Measurements from ENCODE around the gene STK39. TPM values are rescaled to one million over a fixed set of nuclear protein-coding genes. Genes with fewer than 3 reads are reported as not detected.

The STK39 gene
- total RNA-seq, 1 experiment from 2014 or later: 22.1 TPM

DNA sequence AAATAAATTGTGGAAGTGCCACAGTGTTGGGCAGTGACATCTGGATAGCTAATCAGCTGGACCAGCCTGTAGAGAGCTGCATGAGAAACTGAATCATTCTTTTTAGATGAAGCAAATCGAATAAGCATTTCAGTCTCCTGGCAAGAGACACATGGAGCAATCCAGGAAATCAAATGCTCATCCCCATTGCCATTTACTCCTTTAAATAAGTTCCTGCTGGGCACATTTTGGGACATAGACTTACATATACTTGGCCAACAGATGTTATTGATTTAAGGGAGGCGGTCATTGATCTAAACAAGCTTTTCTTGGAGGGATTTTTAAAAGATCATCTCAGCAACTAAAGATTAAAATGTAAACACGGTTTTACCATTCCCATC, 307.1 kb downstream of the STK39 start:
- peaks cover 13 to 20% of the 10 kb centered on the region in 2 experiments for H3K4me1 Mint-ChIP-seq
- Histone ChIP-seq H3K79me2 (ENCODE audit: insufficient read depth, low read length) (no peaks in the 10 kb centered on the region), H3K4ac (ENCODE audit: low read depth, low read length) (no peak overlapping the region), H3K23ac (ENCODE audit: insufficient read length, low read depth, low read length) (no peak overlapping the region), H3K79me1 (ENCODE audit: insufficient read depth, low read depth, low read length, poor library complexity, severe bottlenecking) (no peaks in the 10 kb centered on the region), H3K27ac (ENCODE audit: insufficient read length, low read depth, low read length) (no peak overlapping the region), H2AFZ (ENCODE audit: low read length) (no peak overlapping the region), H4K91ac (ENCODE audit: insufficient read length, low read depth, low read length) (no peak overlapping the region), H3T11ph (ENCODE audit: low read length) (no peak overlapping the region), H3K4me2 (ENCODE audit: insufficient read depth, insufficient read length, low read length) (no peak overlapping the region), H3K4me1 (ENCODE audit: insufficient read depth, low read length) (no peaks in the 10 kb centered on the region), H2BK20ac (ENCODE audit: low read depth, low read length, poor library complexity, severe bottlenecking) (no peak overlapping the region), H2BK12ac (ENCODE audit: insufficient read length, low read depth, low read length) (no peak overlapping the region), H3K9ac (ENCODE audit: extremely low read depth, insufficient read length, low read length) (no peak overlapping the region), H2AK5ac (ENCODE audit: insufficient read length, low read length) (no peak overlapping the region), H3K56ac (ENCODE audit: insufficient read length, low read depth, low read length) (no peak overlapping the region), H3K9me3 (ENCODE audit: control insufficient read depth, low read depth, low read length) (no peaks in the 10 kb centered on the region), H3K14ac (ENCODE audit: insufficient read depth, low read length) (no peak overlapping the region), H4K20me1 (ENCODE audit: control insufficient read depth, insufficient read depth, insufficient read length) (no peaks in the 10 kb centered on the region), H2BK15ac (ENCODE audit: low read depth, low read length) (no peak overlapping the region), H3K27me3 (ENCODE audit: insufficient read depth, low read length) (no peaks in the 10 kb centered on the region), H2BK5ac (ENCODE audit: insufficient read length, low read length) (no peak overlapping the region), H3K23me2 (ENCODE audit: insufficient read length, low read depth, low read length, poor library complexity, severe bottlenecking) (no peaks in the 10 kb centered on the region), H2BK120ac (ENCODE audit: low read depth, low read length, poor library complexity, severe bottlenecking) (no peak overlapping the region), H4K5ac (ENCODE audit: insufficient read length, low read depth, low read length) (no peak overlapping the region), H4K8ac (replicated peaks; ENCODE audit: insufficient read length, low read depth, low read length) (no peak overlapping the region), H3K18ac (ENCODE audit: insufficient read length, low read depth, low read length) (no peak overlapping the region)
- H3K27me3 Mint-ChIP-seq (ENCODE audit: low read depth): no peaks in the 10 kb centered on the region
- no peak overlapping the region for H3K4me3 Mint-ChIP-seq
- no peak overlapping the region for H3K27ac Mint-ChIP-seq
- DNase-seq: no peak
- peaks cover 0 to 15% (median 4%) of the 10 kb centered on the region in 3 experiments; a peak in 5 of 7 replicates for H3K36me3 Mint-ChIP-seq (ENCODE audit: insufficient read depth in 1 of 3, low read depth in 3 of 3)
- TF ChIP-seq CTCF (conservative IDR thresholded peaks at IDR 0.05): no peak
- WGBS (ENCODE audit: extremely low coverage, insufficient read length, low lambda C conversion rate): no CpG with 5 or more reads among the region's 3 CpGs
- peaks cover 3 to 8% of the 10 kb centered on the region in 2 experiments for H3K9me3 Mint-ChIP-seq
